Sigmoid colon (tissue), 4 donors: ENCODE data around the gene ADARB2.

Experiments used
- CTCF ChIP-seq, 4 experiments: fragments of 450-650 bp in 3 of 4; fragments of 200-600 bp in 1 of 4; IDR thresholded peaks; one replicate each; pipeline ENCODE4 v1.5.1; 2016 to 2019; ENCODE audit warnings: antibody characterized with exemption in 4 of 4, mild to moderate bottlenecking in 3 of 4, moderate library complexity in 2 of 4
- POLR2A ChIP-seq, 2 donors: fragments of 450-650 bp; IDR thresholded peaks; one replicate each; pipeline ENCODE4 v1.6.1; 2016; ENCODE audit warnings: antibody characterized with exemption in 2 of 2, mild to moderate bottlenecking in 2 of 2, moderate library complexity in 2 of 2
- POLR2AphosphoS5 ChIP-seq, 4 donors: sonication (generic); formaldehyde crosslinking; IDR thresholded peaks; one replicate each; pipeline ENCODE4 v1.6.1; 2017; ENCODE audit warnings: antibody characterized with exemption in 4 of 4

GRCh38 chr10:1347525-1347924 is 389.8 kb downstream of the ADARB2 start:
- no peak for TF ChIP-seq POLR2A (IDR thresholded peaks at IDR 0.05)
- no peak for TF ChIP-seq CTCF (IDR thresholded peaks at IDR 0.05)
- TF ChIP-seq POLR2AphosphoS5 (IDR thresholded peaks at IDR 0.05): no peak
